GM12878 (cell line): ENCODE measurements around the gene NSD2. TPM values are rescaled to one million over a fixed set of nuclear protein-coding genes. Genes with fewer than 3 reads are reported as not detected.

Source experiments
- ATAC-seq: fragments of 200-7000 bp; cut with Tn5 transposase; 3 replicates; pipeline ENCODE4 v1.9.1; 2020; ENCODE audit warnings: mild to moderate bottlenecking, moderate library complexity
- BruUV-seq: library from RNA; stranded (reverse); fragments of 400-500 nt; replicated peaks from 2 replicates; lab custom pipeline; 2021; lab: Mats Ljungman, UMichigan
- CTCF ChIA-PET: fragments of 300-600 bp; sonication (Branson Sonifier 250); formaldehyde crosslinking; extraction: SDS; loops from one replicate; lab custom pipeline; 2021; ENCODE audit warnings: inconsistent platforms; lab: Yijun Ruan, JAX
- POLR2A ChIA-PET: fragments of 350-600 bp; formaldehyde crosslinking; extraction: SDS; loops from one replicate; lab custom pipeline; 2021; ENCODE audit warnings: inconsistent platforms; lab: Charles Lee
- RAD21 ChIA-PET: fragments of 300-600 bp; sonication (Branson Sonifier 250); formaldehyde crosslinking; loops from one replicate; lab custom pipeline; 2023; ENCODE audit warnings: antibody characterized with exemption; ENCODE audit not compliant: unreplicated experiment; lab: Charles Lee
- SMC1A ChIA-PET: fragments of 300-600 bp; sonication (Branson Sonifier 250); formaldehyde crosslinking; loops from one replicate; lab custom pipeline; 2023; ENCODE audit not compliant: unreplicated experiment, uncharacterized antibody; lab: Charles Lee
- DNase-seq: peaks from one replicate; pipeline ENCODE4 v3.0.0-alpha.2; 2011; ENCODE audit warnings: low read depth, low spot score
- FAIRE-seq: peaks from 3 replicates; lab custom pipeline; 2011; peaks lifted over from hg19 to GRCh38; lab: Jason Lieb, UNC
- H2AFZ ChIP-seq: 2 replicates; pipeline ENCODE4 v1.6.0; 2011; ENCODE audit warnings: low read depth, low read length, control low read depth; ENCODE audit not compliant: control insufficient read depth
- H3K27ac ChIP-seq: 2 replicates; pipeline ENCODE4 v1.5.1; 2011; ENCODE audit warnings: control low read depth; ENCODE audit not compliant: control insufficient read depth, insufficient read depth
- H3K27me3 ChIP-seq, 2 experiments: replicated peaks in 1 of 2; 2 replicates each; pipeline versions ENCODE4 v1.6.0 to v1.6.1; 2011; ENCODE audit warnings: low read length in 1 of 2; ENCODE audit not compliant: control insufficient read depth in 2 of 2, insufficient read depth in 2 of 2
- H3K36me3 ChIP-seq, 2 experiments: 2 replicates each; pipeline ENCODE4 v1.5.1; 2011; ENCODE audit warnings: low read length in 1 of 2; ENCODE audit not compliant: control insufficient read depth in 2 of 2, insufficient read depth in 2 of 2
- H3K4me1 ChIP-seq: 2 replicates; pipeline ENCODE4 v1.6.1; 2011; ENCODE audit warnings: mild to moderate bottlenecking, low read length, moderate library complexity, mixed read lengths; ENCODE audit not compliant: control insufficient read depth, insufficient read depth
- H3K4me2 ChIP-seq: 2 replicates; pipeline ENCODE4 v1.6.0; 2011; ENCODE audit warnings: control low read depth; ENCODE audit not compliant: control insufficient read depth, insufficient read depth
- H3K4me3 ChIP-seq: fragments of 200-600 bp; sonication (generic); 2 replicates; pipeline ENCODE4 v1.5.1; 2016
- H3K79me2 ChIP-seq: 2 replicates; pipeline ENCODE4 v1.6.0; 2011; ENCODE audit warnings: low read length; ENCODE audit not compliant: control insufficient read depth, insufficient read depth
- H3K9ac ChIP-seq: 2 replicates; pipeline ENCODE4 v1.8.0; 2011; ENCODE audit warnings: low read length, control low read depth, mixed read lengths; ENCODE audit not compliant: control insufficient read depth, insufficient read depth
- H3K9me3 ChIP-seq: replicated peaks from 3 replicates; pipeline ENCODE4 v1.5.1; 2011; ENCODE audit warnings: mild to moderate bottlenecking, low read length; ENCODE audit not compliant: control insufficient read depth, insufficient read depth
- H4K20me1 ChIP-seq: 2 replicates; pipeline ENCODE4 v1.6.0; 2011; ENCODE audit not compliant: control insufficient read depth, insufficient read depth
- BACH1 ChIP-seq: fragments of 450-650 bp; IDR thresholded peaks from 2 replicates; pipeline ENCODE4 v1.6.1; 2017; ENCODE audit warnings: mild to moderate bottlenecking, borderline replicate concordance
- BRCA1 ChIP-seq: IDR thresholded peaks from 2 replicates; pipeline ENCODE4 v1.6.1; 2011; ENCODE audit warnings: low read depth, low read length, improper control_type of control experiment
- CREM ChIP-seq: IDR thresholded peaks from 2 replicates; pipeline ENCODE4 v1.6.1; 2014; ENCODE audit warnings: antibody characterized with exemption, low read depth
- CUX1 ChIP-seq: IDR thresholded peaks from 2 replicates; pipeline ENCODE4 v1.6.1; 2012; ENCODE audit warnings: improper control_type of control experiment, low read depth, low read length; ENCODE audit not compliant: insufficient replicate concordance
- ETV6 ChIP-seq, 2 experiments: fragments of 450-650 bp in 1 of 2; IDR thresholded peaks in 1 of 2; conservative IDR thresholded peaks in 1 of 2; 2 replicates each; pipeline ENCODE4 v1.6.1; 2014; ENCODE audit warnings: antibody characterized with exemption in 1 of 2, borderline replicate concordance in 1 of 2, low read depth in 1 of 2, mild to moderate bottlenecking in 1 of 2, moderate library complexity in 1 of 2
- PAX5 ChIP-seq: IDR thresholded peaks from 2 replicates; pipeline ENCODE4 v1.6.1; 2011; ENCODE audit warnings: low read depth, low read length, borderline replicate concordance
- POLR2A ChIP-seq: IDR thresholded peaks from 2 replicates; pipeline ENCODE4 v1.6.1; 2011; ENCODE audit warnings: low read depth, mild to moderate bottlenecking, low read length
- POLR2AphosphoS5 ChIP-seq: IDR thresholded peaks from 2 replicates; pipeline ENCODE4 v1.6.1; 2011; ENCODE audit warnings: mild to moderate bottlenecking, low read length, inconsistent platforms
- RELA ChIP-seq: fragments of 450-650 bp; IDR thresholded peaks from 2 replicates; pipeline ENCODE4 v1.8.0; 2014; ENCODE audit warnings: borderline replicate concordance; ENCODE audit not compliant: partially characterized antibody
- SMAD1 ChIP-seq: fragments of 450-650 bp; IDR thresholded peaks from 2 replicates; pipeline ENCODE4 v1.6.1; 2018; ENCODE audit warnings: mild to moderate bottlenecking, low read depth; ENCODE audit not compliant: partially characterized antibody
- SP1 ChIP-seq: IDR thresholded peaks from one replicate; pipeline ENCODE4 v1.6.1; 2011; ENCODE audit warnings: low read depth, low read length
- USF1 ChIP-seq: IDR thresholded peaks from 2 replicates; pipeline ENCODE4 v1.6.1; 2011; ENCODE audit warnings: borderline replicate concordance, low read depth, mild to moderate bottlenecking, moderate library complexity, mixed read lengths, low read length; ENCODE audit not compliant: insufficient read depth; ENCODE audit errors: extremely low read length
- ZNF207 ChIP-seq: fragments of 450-650 bp; IDR thresholded peaks from 2 replicates; pipeline ENCODE4 v1.6.1; 2014; ENCODE audit warnings: antibody characterized with exemption, mild to moderate bottlenecking, borderline replicate concordance
- WGBS: methylation state at CpG from one replicate; pipeline ENCODE4 v1.1.6; 2016; ENCODE audit warnings: low lambda C conversion rate; ENCODE audit not compliant: insufficient replicate concordance, insufficient coverage; ENCODE audit errors: missing lambda C conversion rate; 5-methylcytosine and 5-hydroxymethylcytosine counted together
- in situ Hi-C: fragments of 300-500 bp; cut with MboI; formaldehyde crosslinking; loops from 9 replicates; pipeline ENCODE4 v1.14.3; 2018; ENCODE audit warnings: mixed read lengths
- intact Hi-C: fragments of 100-400 bp; cut with micrococcal nuclease; formaldehyde crosslinking; loops from one replicate; pipeline ENCODE4 v1.14.2; 2022; ENCODE audit not compliant: unreplicated experiment
- polyA plus RNA-seq, 11 experiments: library from polyadenylated mRNA; depleted of rRNA in 4 of 11; unstranded in 6 of 11; stranded (reverse) in 5 of 11; fragments of >200 nt; fragmentation: Nextera tagmentation in 4 of 11; fragmentation: Illumina TruSeq in 1 of 11; extraction: Ambion mirVana in 4 of 11; extraction: Trizol in 1 of 11; gene quantifications; 1 replicate in 1 of 11; 2 replicates in 10 of 11; pipeline versions ENCODE4 v1.2.1 to v1.2.3, GENCODE V29; 2011 to 2016; ENCODE audit warnings: inconsistent platforms in 2 of 11, missing spikeins in 2 of 11, low read depth in 1 of 11
- total RNA-seq, 4 experiments: library from RNA; depleted of rRNA in 3 of 4; stranded (reverse); fragments of >200 nt in 3 of 4; fragmentation: Illumina TruSeq in 1 of 4; extraction: Trizol in 1 of 4; gene quantifications; 2 replicates each; pipeline versions ENCODE4 v1.2.1 to v1.2.3, GENCODE V29; 2013 to 2021

Gene NSD2
- total and polyA plus RNA-seq, 10 of the 15 experiments (the other 5 are each of a cell fraction or from before 2014, with no cell fraction given): 8.6 to 139 (median 67.2) TPM

GRCh38 chr4:1868293-1868692 is 2.9 kb upstream of the NSD2 start (continued):
- no peak for TF ChIP-seq CUX1
- TF ChIP-seq CREM: no peak
- TF ChIP-seq RELA: no peak
- no peak for TF ChIP-seq BRCA1

- ChIA-PET SMC1A (interaction anchor here (1.2 kb wide), 1 partner anchor 29 kb away, joined by 4 read pairs; no protein-coding TSS in a partner anchor), RAD21 (no interaction called here), CTCF (interaction anchor here (0.6 to 1.7 kb wide), 3 partner anchors 11 to 30 kb away, joined by 4 to 10 read pairs (median 6); partner anchors contain the start of gene LETM1), POLR2A (no interaction called here)
- in situ Hi-C loops (no loop called here), intact Hi-C loops (no loop called here)
- FAIRE-seq (no peak), DNase-seq (no peak), ATAC-seq (no peak)
- Histone ChIP-seq H3K27me3 (no peaks in the 10 kb centered on the region), H3K4me3 (no peak overlapping the region), H3K9me3 (no peaks in the 10 kb centered on the region), H3K79me2 (peaks cover 29% of the 10 kb centered on the region), H3K9ac (no peak overlapping the region), H2AFZ (no peak overlapping the region), H3K4me2 (no peak overlapping the region), H3K27ac (no peak overlapping the region), H3K36me3 (no peaks in the 10 kb centered on the region), H4K20me1 (no peaks in the 10 kb centered on the region), H3K4me1 (peaks cover 15% of the 10 kb centered on the region)
- 89% methylated on average over 3 of the region's 3 CpGs for WGBS
- no TSS peak for BruUV-seq
- TF ChIP-seq USF1 (no peak), ZNF207 (no peak), BACH1 (no peak), SP1 (no peak), POLR2A (no peak), ETV6 (conservative IDR thresholded peaks at IDR 0.05 in 1 of 2, IDR thresholded peaks at IDR 0.05 in 1 of 2; ENCODE audit: borderline replicate concordance in 1 of 2, low read depth in 1 of 2) (no peak), POLR2AphosphoS5 (no peak), PAX5 (no peak), SMAD1 (no peak)
These were observed 2.3 kb upstream of the NSD2 start for GRCh38 chr4:1868912-1869311.
